SK-N-SH (cell line): Measurements from ENCODE around the gene FAM47E.

Source experiments
- CTCF ChIP-seq: fragments of 200-600 bp; sonication (generic); IDR thresholded peaks from 2 replicates; pipeline ENCODE4 v1.6.1; 2017; ENCODE audit warnings: antibody characterized with exemption, mild to moderate bottlenecking, moderate library complexity
- EZH2phosphoT487 ChIP-seq: fragments of 200-600 bp; sonication (generic); IDR thresholded peaks from 2 replicates; pipeline ENCODE4 v1.6.1; 2017; ENCODE audit warnings: low read depth, mixed run types, mild to moderate bottlenecking, antibody characterized with exemption, moderate library complexity, borderline replicate concordance
- IRF3 ChIP-seq: fragments of 150-350 bp; IDR thresholded peaks from 2 replicates; pipeline ENCODE4 v1.6.1; 2016; ENCODE audit warnings: mild to moderate bottlenecking, low read depth, low read length
- MXI1 ChIP-seq: IDR thresholded peaks from 2 replicates; pipeline ENCODE4 v1.6.1; 2012; ENCODE audit warnings: mild to moderate bottlenecking, low read depth, low read length, improper control_type of control experiment
- RXRA ChIP-seq: IDR thresholded peaks from 2 replicates; pipeline ENCODE4 v1.4.0; 2012; ENCODE audit warnings: low read depth, mild to moderate bottlenecking, borderline replicate concordance
- TEAD4 ChIP-seq: IDR thresholded peaks from 2 replicates; pipeline ENCODE4 v1.4.0; 2012; ENCODE audit warnings: mild to moderate bottlenecking, borderline replicate concordance; ENCODE audit not compliant: insufficient read depth
- USF1 ChIP-seq: IDR thresholded peaks from 2 replicates; pipeline ENCODE4 v1.4.0; 2012; ENCODE audit warnings: low read depth, borderline replicate concordance
- USF2 ChIP-seq: fragments of 150-350 bp; IDR thresholded peaks from 2 replicates; pipeline ENCODE4 v1.6.1; 2017; ENCODE audit warnings: antibody characterized with exemption, low read length, low read depth, borderline replicate concordance
- YY1 ChIP-seq: IDR thresholded peaks from 2 replicates; pipeline ENCODE4 v1.4.0; 2012; ENCODE audit warnings: low read depth, mild to moderate bottlenecking

GRCh38 chr4:76296286-76296820, 44.8 kb downstream of the FAM47E start:
- TF ChIP-seq EZH2phosphoT487 (no peak), RXRA (no peak), YY1 (no peak), CTCF (no peak), IRF3 (no peak), USF1 (no peak), MXI1 (no peak), USF2 (no peak), TEAD4 (no peak)
